K562 (cell line): Measurements from ENCODE around the gene MARCKSL1. TPM values are rescaled to one million over a fixed set of nuclear protein-coding genes. Genes with fewer than 3 reads are reported as not detected.
A peak's percentile ranks its signal among the peaks of the same experiment; 100 is the strongest.

Experiments
- BHLHE40 ChIP-seq: IDR thresholded peaks from 2 replicates; pipeline ENCODE4 v1.6.1; 2011; ENCODE audit warnings: low read length, improper control_type of control experiment
- CBX8 ChIP-seq: fragments of 200-600 bp; sonication (generic); IDR thresholded peaks from 2 replicates; pipeline ENCODE4 v1.6.1; 2012; ENCODE audit warnings: borderline replicate concordance, mixed run types, low read depth, mild to moderate bottlenecking, moderate library complexity, mixed read lengths, low read length, control low read depth, inconsistent platforms; ENCODE audit not compliant: poor library complexity, severe bottlenecking; ENCODE audit errors: extremely low read depth
- DPF2 ChIP-seq: fragments of 450-650 bp; IDR thresholded peaks from 2 replicates; pipeline ENCODE4 v1.6.1; 2016
- GABPA ChIP-seq: fragments of 200-800 bp; sonication (Bioruptor generic); conservative IDR thresholded peaks from 2 replicates; pipeline ENCODE4 v1.6.1; 2016; ENCODE audit warnings: low read depth, missing genetic modification characterization, missing compliant biosample characterization
- GATA2 ChIP-seq: sonication (generic); formaldehyde crosslinking; IDR thresholded peaks from 2 replicates; pipeline ENCODE4 v1.4.0; 2020; ENCODE audit warnings: mild to moderate bottlenecking, missing genetic modification reagents
- MLLT1 ChIP-seq, 2 experiments: fragments of 450-650 bp; IDR thresholded peaks; 2 replicates each; pipeline ENCODE4 v1.6.1; 2016
- POLR2A ChIP-seq: fragments of 450-650 bp; conservative IDR thresholded peaks from 2 replicates; pipeline ENCODE4 v1.6.1; 2016
- SIRT6 ChIP-seq: IDR thresholded peaks from one replicate; pipeline ENCODE4 v1.6.1; 2012; ENCODE audit warnings: low read depth, mild to moderate bottlenecking, control low read depth, inconsistent platforms, low read length, moderate library complexity
- XRCC3 ChIP-seq: fragments of 450-650 bp; IDR thresholded peaks from 2 replicates; pipeline ENCODE4 v1.6.1; 2017; ENCODE audit warnings: mild to moderate bottlenecking, moderate library complexity
- ZNF830 ChIP-seq: fragments of 250-450 bp; sonication (Bioruptor Pico); IDR thresholded peaks from 2 replicates; pipeline ENCODE4 v1.5.0; 2021; ENCODE audit warnings: mild to moderate bottlenecking
- polyA plus RNA-seq, 8 experiments: library from polyadenylated mRNA; depleted of rRNA in 4 of 8; stranded (reverse) in 5 of 8; unstranded in 3 of 8; fragments of >200 nt; fragmentation: Nextera tagmentation in 2 of 8; fragmentation: Illumina TruSeq in 1 of 8; extraction: Ambion mirVana in 2 of 8; extraction: Trizol in 1 of 8; gene quantifications; 2 replicates each; pipeline versions ENCODE4 v1.2.1 to v1.2.3, GENCODE V29; 2011 to 2014; ENCODE audit warnings: inconsistent platforms in 1 of 8, missing spikeins in 1 of 8
- total RNA-seq, 7 experiments: library from RNA; depleted of rRNA in 6 of 7; stranded (reverse); fragments of >200 nt in 6 of 7; fragmentation: Illumina TruSeq in 2 of 7; extraction: Trizol in 2 of 7; gene quantifications; 2 replicates each; pipeline versions ENCODE4 v1.2.1 to v1.2.3, GENCODE V29; 2011 to 2021; ENCODE audit warnings: low replicate concordance in 1 of 7
- TF ChIP-seq, protein P1 (sequence below): sonication (generic); formaldehyde crosslinking; IDR thresholded peaks from 2 replicates; pipeline ENCODE4 v1.8.1; 2023; ENCODE audit warnings: mild to moderate bottlenecking, missing genetic modification reagents, moderate library complexity
- TF ChIP-seq, protein P2 (sequence below), 2 experiments: fragments of 250-450 bp in 1 of 2; fragments of 450-650 bp in 1 of 2; sonication (Bioruptor Pico) in 1 of 2; IDR thresholded peaks; 2 replicates each; pipeline versions ENCODE4 v1.6.1 to v1.8.0; 2016 to 2021; ENCODE audit warnings: mild to moderate bottlenecking in 2 of 2, moderate library complexity in 2 of 2, missing compliant biosample characterization in 1 of 2, missing genetic modification characterization in 1 of 2

MARCKSL1 gene
- total and polyA plus RNA-seq, 9 of the 15 experiments (the other 6 are each of a cell fraction or from before 2014, with no cell fraction given), result 14.7 to 325 (median 155) TPM

DNA sequence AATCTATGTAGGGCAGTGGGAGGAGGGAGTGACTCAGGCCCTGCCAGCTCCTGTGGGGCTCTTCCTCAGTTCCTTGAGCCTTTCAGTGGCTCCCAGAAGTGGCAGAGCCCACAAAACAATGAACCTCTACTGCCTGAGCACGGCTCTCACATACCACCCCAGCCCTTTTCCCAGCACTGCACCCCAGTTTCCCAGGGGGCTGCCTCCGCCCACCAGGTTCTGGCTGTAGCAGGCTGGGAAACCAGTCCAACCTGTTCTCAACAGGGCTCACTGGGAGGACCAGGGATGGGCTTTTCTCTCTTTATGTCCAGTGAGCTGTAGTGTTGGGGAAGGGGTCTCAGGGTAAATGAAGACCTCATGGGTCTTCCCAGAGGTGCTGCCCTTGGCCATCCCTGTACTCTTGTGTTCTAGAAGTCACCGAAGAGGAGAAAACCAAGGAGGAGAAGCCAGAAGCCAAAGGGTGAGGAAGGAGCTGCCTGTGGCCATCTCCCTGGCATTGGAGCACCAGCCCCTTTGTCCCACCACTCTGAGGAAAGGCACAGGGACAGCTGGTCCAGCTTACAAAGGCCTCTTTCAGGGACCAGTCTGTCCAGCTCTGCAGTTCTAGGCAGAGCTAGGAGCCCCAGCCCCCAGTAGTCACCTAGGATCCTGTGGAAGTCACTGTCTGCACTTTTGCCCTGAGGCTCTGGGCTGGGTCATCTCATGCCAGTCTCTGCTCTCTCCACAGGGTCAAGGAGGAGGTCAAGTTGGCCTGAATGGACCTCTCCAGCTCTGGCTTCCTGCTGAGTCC lies 3.5 kb downstream of the MARCKSL1 start (continued):
- TF ChIP-seq ZNF830 (no peak), MLLT1 (IDR thresholded peaks at IDR 0.05) (no peak), GABPA (tag) (no peak), BHLHE40 (no peak), SIRT6 (peak; percentile 81), CBX8 (no peak), DPF2 (no peak), GATA2 (CRISPR knock-in tag) (no peak), POLR2A (peak; percentile 65), XRCC3 (no peak)
- TF ChIP-seq, protein P1, sequence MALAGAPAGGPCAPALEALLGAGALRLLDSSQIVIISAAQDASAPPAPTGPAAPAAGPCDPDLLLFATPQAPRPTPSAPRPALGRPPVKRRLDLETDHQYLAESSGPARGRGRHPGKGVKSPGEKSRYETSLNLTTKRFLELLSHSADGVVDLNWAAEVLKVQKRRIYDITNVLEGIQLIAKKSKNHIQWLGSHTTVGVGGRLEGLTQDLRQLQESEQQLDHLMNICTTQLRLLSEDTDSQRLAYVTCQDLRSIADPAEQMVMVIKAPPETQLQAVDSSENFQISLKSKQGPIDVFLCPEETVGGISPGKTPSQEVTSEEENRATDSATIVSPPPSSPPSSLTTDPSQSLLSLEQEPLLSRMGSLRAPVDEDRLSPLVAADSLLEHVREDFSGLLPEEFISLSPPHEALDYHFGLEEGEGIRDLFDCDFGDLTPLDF (CRISPR knock-in tag), result no peak
- TF ChIP-seq, protein P2, sequence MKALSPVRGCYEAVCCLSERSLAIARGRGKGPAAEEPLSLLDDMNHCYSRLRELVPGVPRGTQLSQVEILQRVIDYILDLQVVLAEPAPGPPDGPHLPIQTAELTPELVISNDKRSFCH (CRISPR knock-in tag; IDR thresholded peaks at IDR 0.05), result no peak
- TF ChIP-seq, protein P2 (tag; IDR thresholded peaks at IDR 0.05), result no peak
